GM19043 (cell line): Measurements from ENCODE around the gene PILRA.
A peak's percentile ranks its signal among the peaks of the same experiment; 100 is the strongest.
"Not testable (repeated sequence)": the region's sequence is repeated elsewhere in the genome, so short reads cannot be mapped to it uniquely, and the experiment has no call there.

Experiments
- ATAC-seq: cut with Tn5 transposase; IDR thresholded peaks from one replicate; pipeline ENCODE4 v1.9.1; 2021; ENCODE audit warnings: low read depth; ENCODE audit not compliant: unreplicated experiment

Gene PILRA

GRCh38 chr7:100357131-100357561 lies 16.1 kb upstream of the PILRA start:
- ATAC-seq, result no peak

DNA sequence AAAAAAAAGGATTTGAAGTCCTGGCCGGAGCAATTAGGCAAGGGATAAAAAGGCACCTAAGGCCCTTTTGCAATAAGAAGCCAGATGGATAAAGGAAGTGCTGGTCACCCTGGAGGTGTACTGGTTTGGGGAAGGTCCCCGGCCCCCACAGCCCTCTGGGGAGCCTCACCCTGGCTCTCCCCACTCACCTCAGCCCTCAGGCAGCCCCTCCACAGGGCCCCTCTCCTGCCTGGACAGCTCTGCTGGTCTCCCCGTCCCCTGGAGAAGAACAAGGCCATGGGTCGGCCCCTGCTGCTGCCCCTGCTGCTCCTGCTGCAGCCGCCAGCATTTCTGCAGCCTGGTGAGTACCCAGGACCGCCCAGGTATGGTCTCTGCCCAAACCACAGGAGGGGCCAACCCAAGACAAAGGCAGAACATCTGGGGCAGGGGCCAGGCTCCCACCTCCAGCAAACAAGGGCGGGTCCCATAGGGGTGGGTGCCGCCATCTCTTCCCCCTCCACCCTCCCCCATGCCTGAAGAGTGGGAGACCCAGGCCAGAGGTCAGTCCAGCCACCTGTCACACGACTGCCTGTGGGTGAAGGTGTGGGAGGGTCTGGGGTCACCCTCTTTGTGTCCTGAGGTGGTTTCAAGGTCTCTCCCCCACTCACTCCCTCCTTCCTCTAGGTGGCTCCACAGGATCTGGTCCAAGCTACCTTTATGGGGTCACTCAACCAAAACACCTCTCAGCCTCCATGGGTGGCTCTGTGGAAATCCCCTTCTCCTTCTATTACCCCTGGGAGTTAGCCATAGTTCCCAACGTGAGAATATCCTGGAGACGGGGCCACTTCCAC lies 15.0 kb upstream of the PILRA start, which contains the start of gene PILRB:
Gene PILRB (plus strand): TSS at position 91 of the 830 bp plus-strand sequence. CDS start 186 bp downstream, at position 277.
- ATAC-seq, result no peak

DNA sequence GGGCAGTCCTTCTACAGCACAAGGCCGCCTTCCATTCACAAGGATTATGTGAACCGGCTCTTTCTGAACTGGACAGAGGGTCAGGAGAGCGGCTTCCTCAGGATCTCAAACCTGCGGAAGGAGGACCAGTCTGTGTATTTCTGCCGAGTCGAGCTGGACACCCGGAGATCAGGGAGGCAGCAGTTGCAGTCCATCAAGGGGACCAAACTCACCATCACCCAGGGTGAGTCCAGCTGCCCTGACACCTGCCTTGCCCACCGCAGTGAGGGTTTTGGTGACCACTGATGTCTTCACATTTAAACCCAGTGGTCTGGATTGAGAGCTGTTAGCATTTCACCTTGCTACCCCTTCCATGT lies 14.5 kb upstream of the PILRA start:
- no peak for ATAC-seq

DNA sequence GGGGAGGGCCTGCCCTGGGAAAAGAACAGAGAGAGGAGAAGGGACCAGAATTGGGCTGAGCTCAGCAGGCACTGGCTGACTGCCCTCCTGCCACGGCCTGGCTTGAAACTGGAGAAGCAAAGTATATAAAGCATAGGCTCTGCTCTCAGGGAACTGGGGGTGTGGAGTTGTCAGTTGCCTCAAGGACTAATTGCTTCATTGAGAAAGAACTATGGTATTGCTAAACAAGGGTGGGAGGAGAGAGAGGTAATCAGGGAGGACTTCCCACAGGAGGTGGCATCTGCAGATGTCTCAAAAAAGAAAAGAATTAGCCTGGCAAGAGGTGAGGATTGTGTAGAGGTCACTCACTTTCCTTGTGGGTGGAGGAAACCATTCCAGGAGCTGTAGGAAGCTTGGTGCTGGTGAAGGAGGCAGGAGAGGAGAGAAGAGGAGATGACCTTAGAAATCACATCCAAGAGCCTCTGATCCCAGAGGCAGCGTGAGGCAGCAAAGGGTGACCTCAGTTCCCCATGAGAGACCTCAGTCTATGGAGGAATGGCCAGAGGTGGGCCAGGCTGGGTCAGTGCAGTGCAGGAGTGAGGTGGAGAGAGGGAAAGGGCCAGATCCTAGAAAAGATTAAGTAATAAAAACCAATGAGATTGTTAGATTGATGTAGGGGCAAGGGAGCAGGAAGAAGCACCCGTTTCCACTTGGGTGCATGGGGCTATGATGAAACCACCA lies 13.0 kb upstream of the PILRA start:
- no peak for ATAC-seq

DNA sequence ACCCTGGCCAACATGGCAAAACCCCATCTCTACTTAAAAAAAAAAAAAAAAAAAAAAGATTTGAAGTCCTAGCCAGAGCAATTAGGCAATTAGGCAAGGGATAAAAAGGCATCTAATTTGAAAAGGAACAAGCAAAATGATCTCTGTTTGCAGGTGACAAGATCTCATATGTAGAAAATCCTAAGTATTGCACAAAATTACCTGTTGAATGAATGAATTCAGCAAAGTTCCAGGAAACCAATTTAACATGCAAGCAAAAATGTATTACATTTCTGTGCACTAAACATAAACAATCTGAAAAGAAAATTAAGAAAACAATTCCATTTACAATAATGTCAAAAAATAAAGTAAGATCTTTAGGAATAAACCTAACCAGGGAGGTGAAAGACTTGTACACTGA lies 10.2 kb upstream of the PILRA start:
- ATAC-seq, result no peak

DNA sequence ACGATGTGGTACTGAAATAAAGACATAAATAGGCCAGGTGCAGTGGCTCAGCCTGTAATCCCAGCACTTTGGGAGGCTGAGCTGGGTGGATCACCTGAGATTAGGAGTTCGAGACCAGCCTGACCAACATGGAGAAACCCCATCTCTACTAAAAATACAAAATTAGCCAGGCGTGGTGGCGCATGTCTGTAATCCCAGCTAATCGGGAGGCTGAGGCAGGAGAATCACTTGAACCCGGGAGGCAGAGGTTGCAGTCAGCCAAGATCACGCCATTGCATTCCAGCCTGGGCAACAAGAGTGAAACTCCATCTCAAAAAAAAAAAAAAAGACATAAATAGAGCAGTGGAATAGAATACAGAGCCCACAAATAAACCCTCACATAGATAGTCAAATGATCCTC lies 9.5 kb upstream of the PILRA start:
- not testable (repeated sequence) for ATAC-seq

DNA sequence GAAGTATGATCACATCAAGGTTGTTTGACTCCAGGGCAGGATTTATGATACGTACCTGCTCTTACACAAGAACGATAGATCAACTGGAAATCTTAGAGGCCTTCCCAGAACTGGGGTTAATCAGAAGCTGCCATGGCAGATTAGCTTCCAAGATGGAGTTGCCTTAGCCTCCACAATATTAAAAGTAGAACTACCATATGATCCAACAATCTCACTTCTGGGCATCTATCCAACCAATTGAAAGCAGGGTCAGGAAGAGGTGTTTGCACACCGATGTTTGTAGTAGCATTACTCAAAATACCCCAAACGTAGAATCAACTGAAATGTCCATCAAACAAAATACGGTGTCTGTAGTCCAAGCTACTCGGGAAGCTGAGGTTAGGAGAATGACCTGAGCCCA lies 8.8 kb upstream of the PILRA start:
- no peak for ATAC-seq

DNA sequence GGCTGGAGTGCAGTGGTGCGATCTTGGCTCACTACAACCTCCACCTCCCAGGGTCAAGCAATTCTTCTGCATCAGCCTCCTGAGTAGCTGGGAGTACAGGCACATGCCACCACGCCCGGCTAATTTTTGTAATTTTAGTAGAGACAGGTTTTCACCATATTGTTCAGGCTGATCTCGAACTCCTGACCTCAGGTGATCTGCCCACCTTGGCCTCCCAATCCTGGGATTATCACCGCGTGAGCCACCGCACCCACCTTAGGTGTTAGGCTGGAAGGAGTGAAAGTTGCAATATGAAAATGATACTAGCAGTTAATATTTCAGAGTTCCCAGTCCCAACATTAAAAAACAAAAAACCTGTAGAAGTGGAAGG lies 7.3 kb upstream of the PILRA start:
- ATAC-seq, result peak; percentile 3

- no peak for ATAC-seq
Measured at GRCh38 chr7:100366411-100367250, 6.7 kb upstream of the PILRA start.

DNA sequence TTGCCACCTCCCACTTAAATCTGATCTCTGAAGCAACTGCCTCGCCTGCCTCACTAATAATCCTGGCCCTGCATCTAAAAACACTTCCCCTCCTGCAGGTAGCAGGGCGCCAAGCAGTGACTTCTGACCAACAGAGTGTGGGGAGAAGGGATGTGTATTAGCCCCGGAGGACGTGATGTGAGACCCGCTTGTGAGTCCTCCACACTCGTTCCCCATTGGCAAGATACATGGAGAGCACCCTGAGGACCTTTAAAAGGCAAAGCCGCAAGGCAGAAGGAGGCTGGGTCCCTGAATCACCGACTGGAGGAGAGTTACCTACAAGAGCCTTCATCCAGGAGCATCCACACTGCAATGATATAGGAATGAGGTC lies 6.1 kb upstream of the PILRA start:
- ATAC-seq, result no peak

DNA sequence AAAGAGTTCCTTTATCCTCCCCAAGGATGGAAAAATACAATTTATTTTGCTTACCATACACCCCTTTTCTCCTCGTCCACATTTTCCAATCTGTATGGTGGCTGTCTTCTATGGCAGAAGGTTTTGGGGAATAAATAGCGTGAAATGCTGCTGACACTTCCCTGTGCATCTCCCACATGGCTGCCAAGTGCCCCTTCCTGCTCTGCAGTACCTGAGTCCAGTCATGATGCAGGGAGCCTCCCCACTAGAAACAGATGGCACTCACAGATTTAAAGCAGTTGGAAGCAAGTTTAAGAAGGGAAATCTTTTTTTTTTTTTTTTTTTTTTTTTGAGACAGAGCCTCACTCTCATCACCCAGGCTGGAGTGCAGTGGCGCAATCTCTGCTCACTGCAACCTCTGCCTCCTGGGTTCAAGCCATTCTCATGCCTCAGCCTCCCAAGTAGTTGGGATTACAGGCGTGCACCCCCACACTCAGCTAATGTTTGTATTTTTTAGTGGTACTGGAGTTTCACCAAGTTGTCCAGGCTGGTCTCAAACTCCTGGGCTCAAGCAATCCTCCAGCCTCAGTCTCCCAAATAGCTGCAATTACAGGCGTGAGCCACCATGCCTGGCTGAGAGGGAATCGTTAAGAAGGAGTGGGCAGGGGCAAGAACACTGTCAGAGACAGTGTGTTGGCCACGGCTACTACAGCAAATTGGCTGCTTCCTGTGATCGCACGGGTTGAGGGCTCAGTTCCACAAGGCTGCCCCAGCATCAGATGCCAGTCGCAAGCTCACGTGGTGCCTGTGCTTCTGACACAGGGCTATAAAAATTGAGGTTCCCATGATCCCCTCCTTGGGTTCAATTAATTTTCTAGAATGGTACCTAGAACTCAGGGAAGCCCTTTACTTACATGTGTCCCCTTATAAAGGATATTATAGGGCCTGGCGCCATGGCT lies 5.3 kb upstream of the PILRA start:
- no peak for ATAC-seq

DNA sequence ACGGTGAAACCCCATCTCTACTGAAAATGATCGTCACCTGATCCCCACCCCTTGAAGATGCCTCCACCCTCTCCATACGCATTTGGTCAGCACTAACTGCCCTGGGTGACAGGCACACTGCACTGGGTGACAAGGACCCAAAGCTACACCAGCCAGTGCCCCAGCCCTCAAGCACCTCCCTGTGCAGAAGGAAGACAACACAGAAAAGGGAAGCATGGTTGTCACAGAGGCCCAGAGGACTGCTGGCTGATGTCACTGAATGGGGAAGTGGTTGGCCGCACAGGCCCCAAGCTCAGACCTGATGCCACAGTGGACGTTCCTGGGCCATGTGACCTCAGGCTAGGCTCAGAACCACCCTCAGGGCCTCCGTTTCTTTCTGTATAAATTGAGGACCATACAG lies 4.2 kb upstream of the PILRA start:
- peak; percentile 55 for ATAC-seq

- no peak for ATAC-seq
Measured at GRCh38 chr7:100370303-100370702, 3.0 kb upstream of the PILRA start.

GRCh38 chr7:100370746-100371145 lies 2.5 kb upstream of the PILRA start:
- no peak for ATAC-seq

DNA sequence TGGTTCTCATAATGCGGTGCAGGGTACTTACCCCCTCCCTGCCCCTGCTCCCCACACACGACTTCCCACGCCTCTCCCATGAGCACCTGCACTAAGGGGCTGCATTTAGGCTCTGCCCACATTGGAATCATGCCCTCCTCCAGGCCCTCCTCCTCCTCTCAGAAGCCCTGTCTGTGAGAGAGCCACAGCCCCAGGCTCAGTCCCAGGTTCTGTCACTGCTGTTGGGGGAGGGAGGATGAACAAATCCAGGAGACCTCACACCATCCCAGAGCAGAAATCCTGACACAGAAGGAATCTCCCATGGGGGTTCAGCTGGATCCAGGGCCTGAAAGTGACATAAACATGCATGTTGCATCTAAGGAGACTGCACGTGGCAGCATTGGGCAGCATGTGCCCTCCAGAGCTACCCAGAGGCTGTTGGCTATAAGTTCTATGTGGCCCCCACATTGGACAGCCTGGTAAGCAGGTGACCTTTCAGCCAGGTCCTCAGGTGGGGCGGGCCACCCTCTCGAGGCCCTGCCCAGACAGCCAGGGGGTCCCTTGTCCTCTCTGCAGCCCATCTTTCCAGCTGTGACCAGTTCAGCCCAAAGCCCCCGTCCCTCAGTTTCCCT lies 1.6 kb upstream of the PILRA start:
- ATAC-seq, result no peak

DNA sequence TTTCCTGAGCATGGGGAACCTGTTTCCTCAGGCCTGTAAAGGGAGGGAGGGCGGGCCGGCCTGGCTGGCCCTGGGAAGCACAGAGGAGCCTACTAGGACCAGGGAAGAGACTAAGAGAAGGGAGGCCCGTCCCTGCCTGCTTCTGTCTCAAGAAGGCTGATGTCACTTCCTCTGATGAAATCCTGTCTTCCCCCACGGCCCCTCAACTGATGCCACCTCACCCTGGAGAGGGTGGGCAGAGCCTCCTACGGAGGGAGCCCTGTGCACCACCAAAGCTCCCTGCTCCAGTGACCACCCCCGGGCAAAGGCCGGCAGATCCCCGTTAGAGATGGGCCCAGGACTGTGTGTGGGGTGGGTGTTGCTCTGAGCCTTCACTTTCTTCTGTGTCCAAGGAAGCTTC lies 1.0 kb upstream of the PILRA start:
- ATAC-seq, result no peak

DNA sequence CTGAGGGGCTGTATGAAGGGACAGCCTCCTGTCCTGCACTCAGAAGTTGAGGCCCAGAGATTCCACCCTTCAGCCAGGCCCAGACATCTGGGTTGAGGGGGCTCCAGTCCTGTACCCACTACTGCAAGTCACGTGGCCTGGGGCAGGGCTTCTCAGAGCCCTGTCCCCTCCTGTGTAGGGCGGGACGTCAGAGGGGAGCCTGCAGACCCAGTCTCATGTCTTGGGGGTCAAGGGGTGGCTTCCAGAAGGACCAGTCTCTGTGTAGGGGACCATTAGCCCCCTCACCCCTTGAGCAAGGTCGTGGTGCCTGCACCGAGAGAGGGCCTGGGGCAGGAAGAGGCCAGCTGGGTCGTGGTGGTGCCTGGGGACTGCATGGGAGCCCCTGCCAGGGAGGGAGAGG lies 593 bp upstream of the PILRA start:
- ATAC-seq, result no peak

DNA sequence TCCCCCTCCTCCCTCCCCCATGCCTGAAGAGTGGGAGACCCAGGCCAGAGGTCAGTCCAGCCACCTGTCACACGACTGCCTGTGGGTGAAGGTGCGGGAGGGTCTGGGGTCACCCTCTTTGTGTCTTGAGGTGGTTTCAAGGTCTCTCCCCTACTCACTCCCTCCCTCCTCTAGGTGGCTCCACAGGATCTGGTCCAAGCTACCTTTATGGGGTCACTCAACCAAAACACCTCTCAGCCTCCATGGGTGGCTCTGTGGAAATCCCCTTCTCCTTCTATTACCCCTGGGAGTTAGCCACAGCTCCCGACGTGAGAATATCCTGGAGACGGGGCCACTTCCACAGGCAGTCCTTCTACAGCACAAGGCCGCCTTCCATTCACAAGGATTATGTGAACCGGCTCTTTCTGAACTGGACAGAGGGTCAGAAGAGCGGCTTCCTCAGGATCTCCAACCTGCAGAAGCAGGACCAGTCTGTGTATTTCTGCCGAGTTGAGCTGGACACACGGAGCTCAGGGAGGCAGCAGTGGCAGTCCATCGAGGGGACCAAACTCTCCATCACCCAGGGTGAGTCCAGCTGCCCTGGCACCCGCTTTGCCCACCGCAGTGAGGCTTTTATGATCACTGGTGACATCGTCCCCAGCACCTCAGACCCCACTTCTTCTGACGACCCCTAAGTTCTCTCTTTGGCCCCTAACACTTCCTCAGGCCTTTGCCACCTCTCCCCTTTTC lies 747 bp downstream of the PILRA start:
- ATAC-seq, result not testable (repeated sequence)

GRCh38 chr7:100374601-100375000 lies 1.3 kb downstream of the PILRA start:
- no peak for ATAC-seq
